CD4-positive, alpha-beta T cell treated with Interleukin-12 subunit alpha and Interleukin-12 subunit beta, for 1 hour (primary cell): ENCODE results near the gene BCL11B.
A peak's percentile ranks its signal among the peaks of the same experiment; 100 is the strongest.

ENCODE experiments used
- DNase-seq: peaks from one replicate; pipeline ENCODE4 v3.0.0-alpha.2; 2020

Gene BCL11B

GRCh38 chr14:99286761-99287160 lies 14.8 kb upstream of the BCL11B start:
- DNase-seq = peak; percentile 21

- no peak for DNase-seq
Measured at GRCh38 chr14:99284254-99285004, 12.4 kb upstream of the BCL11B start.

GRCh38 chr14:99282261-99283050 lies 10.5 kb upstream of the BCL11B start:
- DNase-seq = no peak

- DNase-seq = no peak
Measured at GRCh38 chr14:99281396-99281795, 9.4 kb upstream of the BCL11B start.

GRCh38 chr14:99280852-99281251 lies 8.9 kb upstream of the BCL11B start:
- peak; percentile 5 for DNase-seq

DNA sequence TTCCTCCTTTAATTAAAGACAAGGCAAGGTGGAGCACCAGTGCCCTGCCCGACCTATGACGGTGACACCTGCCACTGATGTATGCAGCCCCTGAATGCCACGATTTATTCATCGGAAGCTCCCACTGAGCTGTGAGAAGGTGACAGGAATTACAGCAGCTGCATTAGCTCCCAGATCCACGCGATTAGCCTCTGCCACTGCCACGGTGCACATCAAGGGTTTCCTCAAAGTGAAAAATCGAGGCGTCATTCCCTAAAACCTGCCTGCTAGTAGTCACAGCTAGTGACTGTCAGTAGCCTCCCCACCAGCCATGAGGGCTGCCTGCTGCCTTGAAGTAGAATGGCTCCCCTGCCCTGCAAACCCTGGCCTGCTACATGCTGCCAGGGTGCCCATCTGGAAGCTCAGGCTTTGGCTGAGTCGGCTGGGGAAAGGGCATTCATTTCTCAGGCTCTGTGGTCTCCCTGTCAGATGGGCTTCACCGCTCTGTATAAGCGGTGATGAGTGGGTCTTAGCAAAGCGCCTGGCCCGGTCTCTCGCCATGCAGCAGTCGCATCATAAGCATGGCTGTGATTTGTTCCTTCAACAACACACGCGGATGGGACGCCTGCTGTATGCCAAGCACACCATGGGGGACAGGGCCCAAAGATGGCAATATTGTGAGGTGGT lies 8.2 kb upstream of the BCL11B start:
- DNase-seq = no peak

GRCh38 chr14:99278836-99279235 lies 6.8 kb upstream of the BCL11B start:
- no peak for DNase-seq

DNA sequence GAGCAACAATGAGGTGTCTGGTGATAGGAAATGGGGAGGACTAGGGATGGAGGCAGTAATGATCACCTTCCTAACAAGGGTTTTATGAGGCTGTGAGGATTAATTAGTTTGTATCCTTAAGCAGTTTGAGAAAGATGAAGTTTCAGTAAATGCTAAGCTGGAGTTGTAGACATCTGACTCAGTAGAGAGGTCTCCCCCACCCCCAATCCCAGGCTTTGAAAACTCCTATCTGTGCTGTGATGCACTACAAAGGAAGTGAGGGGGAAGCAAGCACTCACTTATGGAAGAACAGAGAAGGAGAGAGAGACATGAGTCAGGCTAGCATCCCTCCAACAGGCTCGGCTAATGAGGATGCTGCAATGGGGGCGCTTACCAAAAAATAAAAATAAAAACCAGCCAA lies 5.5 kb upstream of the BCL11B start:
- no peak for DNase-seq

DNA sequence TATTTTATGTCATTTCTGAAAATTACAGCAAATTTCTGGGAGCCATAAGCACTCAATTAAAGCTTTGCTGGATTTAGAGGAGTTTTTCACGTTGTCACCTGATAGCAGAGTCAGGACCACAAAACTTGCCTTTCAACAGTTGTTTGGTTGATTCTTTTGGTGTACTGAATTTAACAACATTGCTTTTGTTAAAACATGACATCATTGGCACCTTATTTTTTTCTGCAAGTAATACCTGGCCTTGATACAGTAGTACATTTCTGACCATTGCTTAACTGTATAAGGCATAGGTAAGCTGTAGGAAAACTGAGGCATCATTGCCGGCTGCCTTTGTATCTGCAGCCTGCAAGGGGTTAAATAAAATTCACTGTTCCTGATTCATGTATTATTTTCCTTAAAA lies 4.5 kb upstream of the BCL11B start:
- DNase-seq = no peak

- no peak for DNase-seq
Measured at GRCh38 chr14:99275222-99275584, 3.2 kb upstream of the BCL11B start.

DNA sequence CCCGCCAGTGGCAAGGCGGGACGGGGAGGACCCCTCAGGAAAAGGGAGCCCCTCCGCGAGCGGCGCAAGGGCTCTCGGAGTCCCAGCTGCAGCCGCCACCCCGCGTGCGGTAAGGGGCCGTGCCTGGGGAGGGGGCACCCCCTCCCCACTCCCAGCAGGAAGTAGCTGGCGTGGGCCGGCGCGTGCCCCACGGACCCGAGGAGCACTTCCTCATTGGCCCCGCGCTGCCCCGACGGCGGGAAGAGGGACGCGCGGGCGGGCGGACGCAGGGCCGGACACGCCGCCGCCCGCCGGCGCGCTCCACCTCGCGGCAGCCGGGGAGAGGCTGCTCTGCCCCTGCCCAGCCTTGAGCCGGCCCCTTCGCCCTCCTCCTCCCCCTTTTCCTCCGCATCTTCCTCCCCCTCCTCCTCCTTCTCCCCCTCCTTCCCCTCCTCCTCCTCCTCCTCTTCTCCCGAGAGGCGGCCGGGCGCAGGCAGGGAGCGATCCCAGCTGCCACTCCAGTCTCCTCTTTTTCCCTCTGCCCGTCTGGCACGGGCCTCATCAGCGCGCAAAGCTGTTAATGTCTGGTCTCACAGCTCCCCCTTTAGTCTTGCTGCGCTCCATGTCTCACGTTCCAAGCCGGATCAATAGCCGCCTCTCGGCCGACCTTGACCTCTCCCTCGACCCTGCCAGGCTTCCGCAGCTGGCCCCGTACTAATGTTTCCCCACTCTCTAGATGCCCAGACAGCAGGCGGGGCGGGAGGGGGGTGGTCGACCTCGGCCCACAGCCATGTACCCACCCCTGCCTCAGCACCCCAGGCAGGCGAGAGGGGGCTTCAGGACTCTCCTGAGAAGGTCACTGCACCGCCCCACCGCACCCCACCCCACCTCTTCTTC lies 2.6 kb upstream of the BCL11B start:
- DNase-seq = peak; percentile 69

DNA sequence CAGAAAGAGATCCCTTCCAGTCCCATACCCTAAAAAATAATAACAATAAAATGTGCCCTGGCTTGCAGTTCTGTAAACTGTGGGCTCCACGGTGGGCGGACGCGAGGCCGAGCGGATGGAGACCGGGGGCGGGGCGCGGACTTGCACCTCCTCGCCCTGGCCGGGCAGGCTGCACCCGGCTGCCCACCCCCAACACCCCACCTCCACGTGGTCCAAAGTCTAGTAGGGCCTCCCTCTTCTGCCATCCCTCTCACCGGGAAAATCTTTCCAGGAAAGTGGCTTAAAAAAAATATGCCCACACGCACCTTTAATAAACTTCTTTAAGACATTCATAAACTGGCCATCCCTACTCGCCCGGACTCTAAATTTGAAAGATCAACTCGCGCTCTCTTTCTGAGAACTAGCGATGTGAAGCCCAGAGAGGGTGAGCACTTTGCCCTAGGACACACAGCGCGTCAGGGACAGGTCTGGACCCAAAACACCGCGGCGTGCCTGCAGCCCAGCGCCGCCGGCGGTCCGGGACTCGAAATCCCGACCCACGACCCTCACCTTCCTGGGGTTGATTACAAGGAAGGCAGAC lies 1.9 kb upstream of the BCL11B start:
- DNase-seq = peak; percentile 26

- DNase-seq = peak; percentile 9
Measured at GRCh38 chr14:99272899-99273765, 1.1 kb upstream of the BCL11B start.

DNA sequence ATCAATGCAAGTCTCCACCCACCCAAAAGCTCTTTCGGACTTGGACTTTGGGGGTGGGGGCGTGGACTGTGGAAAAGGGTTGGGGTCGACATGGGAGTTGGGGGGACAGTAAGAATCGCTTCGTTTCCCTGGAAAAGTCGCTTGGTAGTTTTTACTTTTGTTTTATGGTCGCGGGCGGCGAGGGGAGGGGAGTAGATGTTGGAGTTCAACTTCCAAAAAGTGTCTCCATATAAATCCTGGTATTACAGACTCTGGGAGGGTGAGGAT lies 568 bp upstream of the BCL11B start:
- no peak for DNase-seq

DNA sequence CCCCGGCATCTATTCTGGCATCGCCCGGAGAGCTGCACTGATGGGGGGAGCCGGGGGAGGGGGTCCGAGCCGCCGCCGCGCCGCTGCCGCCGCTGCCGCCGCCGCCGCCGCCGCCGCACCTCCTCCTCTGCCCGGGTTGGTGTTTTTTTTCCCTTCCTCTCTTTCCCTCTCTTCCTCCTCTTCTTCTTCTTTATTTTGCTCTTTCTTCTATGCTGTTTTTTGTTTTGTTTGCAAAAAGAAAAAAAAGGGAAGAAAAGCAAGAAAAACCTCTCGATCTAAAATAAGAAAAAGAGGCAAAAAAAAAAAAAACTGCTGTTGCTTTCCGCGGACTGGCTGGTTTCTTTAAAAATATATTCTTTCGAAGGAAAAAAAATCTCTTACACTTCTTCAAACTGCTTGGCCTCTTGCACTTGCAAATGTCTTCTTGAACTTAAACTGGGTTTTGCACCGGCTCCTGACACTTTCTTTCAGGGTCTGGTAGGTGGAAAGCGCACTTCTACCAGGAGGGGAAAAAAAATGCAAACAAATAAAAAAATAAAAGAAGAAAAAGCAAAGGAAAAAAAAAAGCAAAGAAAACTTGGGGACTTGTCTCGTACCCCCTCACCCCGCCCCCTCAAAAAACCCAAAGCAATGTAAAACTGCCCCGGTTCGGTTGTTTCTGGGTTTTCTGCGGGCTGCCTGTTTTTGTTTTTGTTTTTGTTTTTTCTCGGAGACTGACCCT lies 616 bp downstream of the BCL11B start:
- no peak for DNase-seq

DNA sequence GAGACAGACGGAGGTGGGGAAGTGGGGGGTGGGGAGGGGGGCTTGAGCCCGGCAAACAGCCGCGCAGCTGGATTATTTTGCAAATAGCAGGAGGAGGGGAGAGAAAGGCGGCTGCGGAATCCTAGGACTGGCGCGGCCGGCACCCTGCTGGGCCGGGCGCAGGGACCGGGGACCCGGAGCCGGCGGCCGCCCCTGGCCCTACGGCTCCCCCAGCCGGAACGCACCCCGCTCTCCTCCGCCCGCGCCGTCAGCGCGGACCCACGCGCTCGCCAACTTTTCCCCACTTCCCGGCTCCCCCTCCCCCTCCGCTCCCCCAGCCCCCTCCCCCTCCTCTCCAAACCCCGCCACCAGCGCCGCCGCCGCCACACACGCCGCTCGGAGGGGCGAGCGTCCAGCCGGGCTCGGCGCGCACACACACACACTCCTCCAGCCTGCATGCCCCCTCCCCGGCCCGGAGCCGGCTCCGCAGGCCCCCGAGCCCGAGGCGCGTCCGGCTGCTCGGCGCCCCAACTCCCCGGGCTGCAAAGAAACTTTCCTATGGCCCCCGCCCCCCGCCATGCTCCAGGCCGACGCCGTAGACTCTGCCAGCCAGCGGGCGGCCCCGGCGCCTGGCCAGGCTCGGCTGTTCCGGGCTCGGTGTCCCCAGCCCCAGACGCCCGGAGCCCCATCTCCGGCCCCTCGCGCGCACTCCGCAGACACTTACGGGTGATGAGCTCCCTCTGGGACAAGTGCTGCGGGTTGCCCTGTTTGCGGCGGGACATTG lies 1.4 kb downstream of the BCL11B start:
- peak; percentile 32 for DNase-seq

DNA sequence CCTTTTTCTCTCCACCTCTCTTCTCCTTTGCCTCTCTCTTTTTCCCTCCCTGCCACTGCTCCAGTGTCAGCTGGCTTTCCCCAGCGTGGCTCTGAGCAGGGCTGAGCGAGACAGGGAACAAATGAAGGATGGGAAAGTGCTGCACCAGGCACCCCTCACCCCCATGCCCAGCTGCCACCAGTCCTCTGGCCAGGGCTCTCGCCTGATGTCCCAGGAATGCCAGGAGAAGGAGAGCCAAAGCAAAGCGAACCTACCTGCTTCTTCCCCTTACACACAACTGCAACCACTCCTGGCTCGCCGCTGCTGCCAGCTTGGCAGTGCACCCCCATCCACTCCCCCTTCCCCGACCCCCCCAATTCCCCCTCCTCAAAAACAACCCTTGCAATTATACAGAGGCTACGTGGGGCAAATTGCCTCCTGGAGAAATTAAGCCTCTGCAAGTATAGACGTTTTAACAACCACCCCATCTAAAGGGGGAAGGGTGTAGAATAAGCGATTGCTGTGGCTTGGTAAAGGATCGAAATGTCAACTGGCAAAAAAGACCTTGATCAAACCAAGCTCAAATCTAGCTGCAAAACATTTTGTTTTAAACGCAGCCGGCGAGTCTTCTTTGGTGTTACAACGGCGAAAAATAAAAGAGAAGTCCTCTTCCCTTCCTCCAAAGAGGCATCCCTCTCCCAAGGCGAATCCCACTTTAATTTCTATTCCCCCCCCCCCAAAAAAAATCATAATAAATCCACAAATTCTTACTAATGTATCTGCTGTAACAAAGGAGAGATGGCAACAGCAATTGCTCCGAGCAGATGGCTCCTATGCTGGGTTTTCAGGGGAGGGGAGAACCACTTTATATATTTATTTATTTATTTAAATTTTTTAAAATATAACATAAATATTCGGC lies 2.9 kb downstream of the BCL11B start:
- DNase-seq = peak; percentile 13

GRCh38 chr14:99267837-99268781 lies 3.9 kb downstream of the BCL11B start:
- peak; percentile 39 for DNase-seq
